IPS-18c (cell line): ENCODE data around the gene PAQR5.
"Not testable (repeated sequence)": the region's sequence is repeated elsewhere in the genome, so short reads cannot be mapped to it uniquely, and the experiment has no call there.

Experiments
- H3K4me3 ChIP-seq: 2 replicates; pipeline ENCODE4 v1.7.0; 2013; ENCODE audit warnings: low read depth, mild to moderate bottlenecking, low read length, moderate library complexity; ENCODE audit not compliant: insufficient read depth
- H3K9me3 ChIP-seq: one replicate; pipeline ENCODE4 v1.6.1; 2013; ENCODE audit warnings: mild to moderate bottlenecking, low read length, moderate library complexity; ENCODE audit not compliant: control insufficient read depth, insufficient read depth

Gene PAQR5

GRCh38 chr15:69290346-69291164 lies 8.2 kb upstream of the PAQR5 start:
- Histone ChIP-seq H3K4me3 (no peak overlapping the region), H3K9me3 (peaks cover 2% of the 10 kb centered on the region)

- not testable (repeated sequence) for H3K4me3 ChIP-seq, H3K9me3 ChIP-seq
These were observed 7.1 kb upstream of the PAQR5 start for GRCh38 chr15:69291651-69292050.

GRCh38 chr15:69292826-69293420 lies 5.8 kb upstream of the PAQR5 start:
- Histone ChIP-seq H3K9me3 (no peaks in the 10 kb centered on the region), H3K4me3 (no peak overlapping the region)

GRCh38 chr15:69293741-69294615 lies 4.7 kb upstream of the PAQR5 start:
- Histone ChIP-seq H3K4me3 (no peak overlapping the region), H3K9me3 (no peaks in the 10 kb centered on the region)

GRCh38 chr15:69296606-69297005 lies 2.1 kb upstream of the PAQR5 start:
- Histone ChIP-seq H3K9me3 (no peaks in the 10 kb centered on the region), H3K4me3 (no peak overlapping the region)

GRCh38 chr15:69297642-69298353 lies 914 bp upstream of the PAQR5 start:
- no peaks in the 10 kb centered on the region for H3K9me3 ChIP-seq
- no peak overlapping the region for H3K4me3 ChIP-seq

- H3K9me3 ChIP-seq, result no peaks in the 10 kb centered on the region
- peak overlapping the region; percentile 56 for H3K4me3 ChIP-seq
These were observed 387 bp upstream of the PAQR5 start for GRCh38 chr15:69298354-69298696.

- no peaks in the 10 kb centered on the region for H3K9me3 ChIP-seq
- H3K4me3 ChIP-seq, result peak overlapping the region; percentile 56
These were observed 757 bp downstream of the PAQR5 start for GRCh38 chr15:69299451-69299886.

GRCh38 chr15:69299943-69300588 lies 1.4 kb downstream of the PAQR5 start:
- H3K9me3 ChIP-seq, result no peaks in the 10 kb centered on the region
- H3K4me3 ChIP-seq, result peak overlapping the region; percentile 56

GRCh38 chr15:69301101-69301500 lies 2.4 kb downstream of the PAQR5 start:
- H3K9me3 ChIP-seq, H3K4me3 ChIP-seq: not testable (repeated sequence)

- not testable (repeated sequence) for H3K9me3 ChIP-seq
These were observed 3.4 kb downstream of the PAQR5 start for GRCh38 chr15:69302087-69302486.

GRCh38 chr15:69302929-69303328 lies 4.2 kb downstream of the PAQR5 start:
- Histone ChIP-seq H3K9me3 (no peaks in the 10 kb centered on the region), H3K4me3 (no peak overlapping the region)

More at GRCh38 chr15:69302087-69302486, 3.4 kb downstream of the PAQR5 start:
- H3K4me3 ChIP-seq, result not testable (repeated sequence)

GRCh38 chr15:69303337-69304181 lies 4.8 kb downstream of the PAQR5 start:
- Histone ChIP-seq H3K4me3 (no peak overlapping the region), H3K9me3 (no peaks in the 10 kb centered on the region)

- Histone ChIP-seq H3K9me3 (no peaks in the 10 kb centered on the region), H3K4me3 (no peak overlapping the region)
These were observed 5.5 kb downstream of the PAQR5 start for GRCh38 chr15:69304182-69304545.

- Histone ChIP-seq H3K4me3 (no peak overlapping the region), H3K9me3 (no peaks in the 10 kb centered on the region)
These were observed 6.7 kb downstream of the PAQR5 start for GRCh38 chr15:69305204-69305931.
